Measurements from ENCODE around the gene AP3M1. TPM values are rescaled to one million over a fixed set of nuclear protein-coding genes. Genes with fewer than 3 reads are reported as not detected.
A peak's percentile ranks its signal among the peaks of the same experiment; 100 is the strongest.

Gene AP3M1
- total and polyA plus RNA-seq, 7 experiments from 2014 or later: 21.8 to 49.3 (median 31.3) TPM

- no peaks in the 10 kb centered on the region for H3K9me3 Mint-ChIP-seq
These were observed 25.9 kb upstream of the AP3M1 start for GRCh38 chr10:74176380-74177139.

GRCh38 chr10:74175510-74176379, 25.1 kb upstream of the AP3M1 start:
- Mint-ChIP-seq H3K4me1 (peaks cover 14 to 38% (median 33%) of the 10 kb centered on the region in 7 donors), H3K9me3 (no peaks in the 10 kb centered on the region)

More at GRCh38 chr10:74176380-74177139, 25.9 kb upstream of the AP3M1 start:
- DNase-seq (peak; percentile 90 to 96 (median 95)), ATAC-seq (peak; percentile 98)
- Histone ChIP-seq H3K36me3 (ENCODE audit: control insufficient read depth in 2 of 3, insufficient read depth in 3 of 3, low read length in 3 of 3) (no peaks in the 10 kb centered on the region), H3K4me3 (ENCODE audit: low read length) (peak overlapping the region; percentile 84), H3K27me3 (ENCODE audit: control insufficient read depth in 2 of 2, insufficient read depth in 2 of 2, low read length in 2 of 2) (no peaks in the 10 kb centered on the region), H3K9me3 (ENCODE audit: control insufficient read depth in 2 of 3, low read length in 3 of 3) (no peaks in the 10 kb centered on the region), H3K27ac (ENCODE audit: low read depth, low read length) (peak overlapping the region; percentile 86), H3K4me1 (ENCODE audit: control insufficient read depth in 2 of 2, insufficient read depth in 2 of 2, low read length in 2 of 2) (peaks cover 6 to 7% of the 10 kb centered on the region in 2 donors)
- Mint-ChIP-seq H3K27ac (peak overlapping the region; percentile 94 to 98 (median 97)), H3K36me3 (no peaks in the 10 kb centered on the region), H3K4me3 (peak overlapping the region; percentile 87 to 98 (median 93)), H3K4me1 (peaks cover 14 to 46% (median 40%) of the 10 kb centered on the region in 7 donors), H3K27me3 (no peaks in the 10 kb centered on the region)
- ChIA-PET POLR2A (interaction anchor here (0.7 to 4.1 kb wide), 13 partner anchors 9 to 935 kb away, joined by 3 to 52 read pairs (median 5); partner anchors contain the start of genes ADK and AP3M1), CTCF (interaction anchor here (0.5 to 1.6 kb wide), 3 partner anchors 13 to 297 kb away, joined by 5 to 6 read pairs (median 5); no protein-coding TSS in a partner anchor)
- intact Hi-C loops (cut with micrococcal nuclease): loop anchor here (1.0 to 10.0 kb wide), 13 partner anchors 14 to 1058 kb away; partner anchors contain the start of genes ADK (in 2 of the 2), VDAC2 (in 2 of the 2), COMTD1 (in 1 of the 2) and DNAJC9 (in 1 of the 2)

GRCh38 chr10:74174521-74174920, 23.9 kb upstream of the AP3M1 start:
- Histone ChIP-seq H3K27me3 (ENCODE audit: control insufficient read depth in 2 of 2, insufficient read depth in 2 of 2, low read length in 2 of 2) (no peaks in the 10 kb centered on the region), H3K9me3 (ENCODE audit: control insufficient read depth in 2 of 3, low read length in 3 of 3) (no peaks in the 10 kb centered on the region), H3K27ac (ENCODE audit: low read depth, low read length) (no peak overlapping the region), H3K4me1 (ENCODE audit: control insufficient read depth in 2 of 2, insufficient read depth in 2 of 2, low read length in 2 of 2) (peaks cover 6 to 7% of the 10 kb centered on the region in 2 donors), H3K36me3 (ENCODE audit: control insufficient read depth in 2 of 3, insufficient read depth in 3 of 3, low read length in 3 of 3) (no peaks in the 10 kb centered on the region), H3K4me3 (ENCODE audit: low read length) (no peak overlapping the region)
- Mint-ChIP-seq H3K27me3 (no peaks in the 10 kb centered on the region), H3K27ac (peak overlapping the region in 3 of 9 donors; percentile 14 to 39 (median 31)), H3K9me3 (no peaks in the 10 kb centered on the region), H3K36me3 (no peaks in the 10 kb centered on the region), H3K4me3 (no peak overlapping the region), H3K4me1 (peaks cover 16 to 32% (median 31%) of the 10 kb centered on the region in 7 donors)
- ChIA-PET CTCF (no interaction called here), POLR2A (interaction anchor here (1.0 to 1.4 kb wide), 2 partner anchors 21 to 24 kb away, joined by 3 to 6 read pairs; partner anchors contain the start of genes ADK and AP3M1)
- ATAC-seq: no peak
- intact Hi-C loops (cut with micrococcal nuclease): loop anchor here in 1 of 2 donors (10.0 kb wide), 1 partner anchor 930 kb away; the partner anchor contains the start of gene DNAJC9
- no peak for DNase-seq

More at GRCh38 chr10:74175510-74176379, 25.1 kb upstream of the AP3M1 start:
- CTCF ChIA-PET: interaction anchor here (0.7 to 1.6 kb wide), 3 partner anchors 14 to 296 kb away, joined by 3 to 6 read pairs (median 5); partner anchors contain the start of genes ADK and AP3M1
- Histone ChIP-seq H3K9me3 (ENCODE audit: control insufficient read depth in 2 of 3, low read length in 3 of 3) (no peaks in the 10 kb centered on the region), H3K4me3 (ENCODE audit: low read length) (peak overlapping the region; percentile 84), H3K4me1 (ENCODE audit: control insufficient read depth in 2 of 2, insufficient read depth in 2 of 2, low read length in 2 of 2) (peaks cover 6 to 7% of the 10 kb centered on the region in 2 donors), H3K27me3 (ENCODE audit: control insufficient read depth in 2 of 2, insufficient read depth in 2 of 2, low read length in 2 of 2) (no peaks in the 10 kb centered on the region), H3K27ac (ENCODE audit: low read depth, low read length) (peak overlapping the region; percentile 86), H3K36me3 (ENCODE audit: control insufficient read depth in 2 of 3, insufficient read depth in 3 of 3, low read length in 3 of 3) (no peaks in the 10 kb centered on the region)
- intact Hi-C loops (cut with micrococcal nuclease): loop anchor here (1.0 to 10.0 kb wide), 12 partner anchors 15 to 1059 kb away; partner anchors contain the start of genes VDAC2 (in 2 of the 2), ADK (in 1 of the 2), COMTD1 (in 1 of the 2) and DNAJC9 (in 1 of the 2)
- POLR2A ChIA-PET: interaction anchor here (1.0 to 4.1 kb wide), 13 partner anchors 8 to 404 kb away, joined by 3 to 52 read pairs (median 5); partner anchors contain the start of genes ADK and AP3M1
- ATAC-seq (no peak), DNase-seq (no peak)
- Mint-ChIP-seq H3K27me3 (no peaks in the 10 kb centered on the region), H3K4me3 (peak overlapping the region; percentile 87 to 98 (median 93)), H3K27ac (peak overlapping the region; percentile 94 to 98 (median 97)), H3K36me3 (no peaks in the 10 kb centered on the region)

GRCh38 chr10:74171625-74172024, 21.0 kb upstream of the AP3M1 start:
- Histone ChIP-seq H3K9me3 (ENCODE audit: control insufficient read depth in 2 of 3, low read length in 3 of 3) (no peaks in the 10 kb centered on the region), H3K36me3 (ENCODE audit: control insufficient read depth in 2 of 3, insufficient read depth in 3 of 3, low read length in 3 of 3) (no peaks in the 10 kb centered on the region), H3K4me3 (ENCODE audit: low read length) (no peak overlapping the region), H3K27me3 (ENCODE audit: control insufficient read depth in 2 of 2, insufficient read depth in 2 of 2, low read length in 2 of 2) (no peaks in the 10 kb centered on the region), H3K27ac (ENCODE audit: low read depth, low read length) (no peak overlapping the region), H3K4me1 (ENCODE audit: control insufficient read depth in 2 of 2, insufficient read depth in 2 of 2, low read length in 2 of 2) (peaks cover 0 to 7% of the 10 kb centered on the region in 2 donors)
- Mint-ChIP-seq H3K4me1 (peaks cover 7 to 28% (median 19%) of the 10 kb centered on the region in 7 donors), H3K27ac (peak overlapping the region in 2 of 9 donors; percentile 58 to 67), H3K36me3 (no peaks in the 10 kb centered on the region), H3K4me3 (no peak overlapping the region), H3K9me3 (no peaks in the 10 kb centered on the region), H3K27me3 (no peaks in the 10 kb centered on the region)
- intact Hi-C loops (cut with micrococcal nuclease): loop anchor here in 1 of 2 donors (10.0 kb wide), 1 partner anchor 927 kb away; the partner anchor contains the start of gene DNAJC9
- ChIA-PET POLR2A (interaction anchor here (1.4 kb wide), 1 partner anchor 16 kb away, joined by 3 read pairs; no protein-coding TSS in a partner anchor), CTCF (no interaction called here)
- ATAC-seq (no peak), DNase-seq (no peak)

- Histone ChIP-seq H3K9me3 (ENCODE audit: control insufficient read depth in 2 of 3, low read length in 3 of 3) (no peaks in the 10 kb centered on the region), H3K27ac (ENCODE audit: low read depth, low read length) (no peak overlapping the region), H3K27me3 (ENCODE audit: control insufficient read depth in 2 of 2, insufficient read depth in 2 of 2, low read length in 2 of 2) (no peaks in the 10 kb centered on the region), H3K4me1 (ENCODE audit: control insufficient read depth in 2 of 2, insufficient read depth in 2 of 2, low read length in 2 of 2) (no peaks in the 10 kb centered on the region), H3K36me3 (ENCODE audit: control insufficient read depth in 2 of 3, insufficient read depth in 3 of 3, low read length in 3 of 3) (no peaks in the 10 kb centered on the region), H3K4me3 (ENCODE audit: low read length) (no peak overlapping the region)
- peaks cover 0 to 6% (median under 1%) of the 10 kb centered on the region in 5 donors for H3K36me3 Mint-ChIP-seq
- H3K27me3 Mint-ChIP-seq: no peaks in the 10 kb centered on the region
- intact Hi-C loops (cut with micrococcal nuclease): no loop called here
- ChIA-PET POLR2A (interaction anchor here (1.2 to 1.8 kb wide), 2 partner anchors 9 to 11 kb away, joined by 5 to 8 read pairs; no protein-coding TSS in a partner anchor), CTCF (interaction anchor here (0.8 kb wide), 1 partner anchor 23 kb away, joined by 3 read pairs; no protein-coding TSS in a partner anchor)
- ATAC-seq: no peak
- no peak for DNase-seq
- no peak overlapping the region for H3K4me3 Mint-ChIP-seq
- H3K27ac Mint-ChIP-seq: peak overlapping the region in 2 of 9 donors; percentile 21 to 78
- no peaks in the 10 kb centered on the region for H3K9me3 Mint-ChIP-seq
- H3K4me1 Mint-ChIP-seq: peaks cover 15 to 36% (median 22%) of the 10 kb centered on the region in 7 donors
These were observed 16.8 kb upstream of the AP3M1 start for GRCh38 chr10:74167443-74167842.

Measured in naive thymus-derived CD4-positive, alpha-beta T cell (primary cell).